ENCODE results near the gene GDAP1L1. TPM values are rescaled to one million over a fixed set of nuclear protein-coding genes. Genes with fewer than 3 reads are reported as not detected.

GDAP1L1 gene
- total and polyA plus RNA-seq, 2 donors (not counting 3 experiments of a cell fraction or from before 2014, with no cell fraction given): not detected

GRCh38 chr20:44302736-44303135 lies 55.6 kb downstream of the GDAP1L1 start:
- H3K9me3 ChIP-seq (replicated peaks; ENCODE audit: control insufficient read depth, insufficient read depth, low read length): no peaks in the 10 kb centered on the region
- H3K36me3 ChIP-seq (ENCODE audit: control insufficient read depth in 2 of 2, extremely low read depth in 1 of 2, insufficient read depth in 2 of 2, low read length in 2 of 2): no peaks in the 10 kb centered on the region
- FAIRE-seq (no peak), DNase-seq (ENCODE audit: low read depth, low spot score) (no peak)
- no peaks in the 10 kb centered on the region for H3K9me1 ChIP-seq (replicated peaks; ENCODE audit: control insufficient read depth, extremely low read depth, insufficient read depth, low read length)
- H3K9ac ChIP-seq (replicated peaks; ENCODE audit: extremely low read depth, insufficient read depth, low read length): no peak overlapping the region
- ChIA-PET POLR2A (no interaction called here), CTCF (interaction anchor here (0.8 to 1.2 kb wide), 3 partner anchors 8 to 186 kb away, joined by 3 read pairs; partner anchors contain the start of gene FITM2)
- no peaks in the 10 kb centered on the region for H3K4me1 ChIP-seq (ENCODE audit: control insufficient read depth, extremely low read depth, insufficient read depth, low read length)
- BruUV-seq (replicated peaks): no TSS peak
- no peak overlapping the region for H3K27ac ChIP-seq (ENCODE audit: insufficient read depth, low read depth, low read length)
- H3K4me2 ChIP-seq (ENCODE audit: insufficient read depth, low read length): no peak overlapping the region
- dilution Hi-C loops (cut with MboI; ENCODE audit: extremely low pct_ligation_motif_present, low sequenced_read_pairs) (no loop called here), intact Hi-C loops (cut with micrococcal nuclease) (no loop called here)
- no peak overlapping the region for H3K4me3 ChIP-seq (replicated peaks in 1 of 3; ENCODE audit: insufficient read depth in 1 of 3, low read depth in 1 of 3, low read length in 3 of 3)
- no peak overlapping the region for H2AFZ ChIP-seq (ENCODE audit: low read depth, low read length)
- TF ChIP-seq EZH2 (IDR thresholded peaks at IDR 0.05; ENCODE audit: borderline replicate concordance, low read depth, low read length, severe bottlenecking) (no peak), POLR2AphosphoS5 (IDR thresholded peaks at IDR 0.05; ENCODE audit: insufficient read depth, low read depth, low read length) (no peak), POLR2A (IDR thresholded peaks at IDR 0.05; ENCODE audit: low read depth, low read length) (no peak), GATA2 (IDR thresholded peaks at IDR 0.05; ENCODE audit: insufficient read depth, insufficient read length, low read depth, low read length) (no peak), FOS (IDR thresholded peaks at IDR 0.05; ENCODE audit: borderline replicate concordance, insufficient read depth, low read length) (no peak), MYC (IDR thresholded peaks at IDR 0.05; ENCODE audit: low read depth, low read length) (no peak), JUN (IDR thresholded peaks at IDR 0.05; ENCODE audit: borderline replicate concordance, insufficient read depth, insufficient read length, low read depth) (no peak)
- TF ChIP-seq, protein P1, sequence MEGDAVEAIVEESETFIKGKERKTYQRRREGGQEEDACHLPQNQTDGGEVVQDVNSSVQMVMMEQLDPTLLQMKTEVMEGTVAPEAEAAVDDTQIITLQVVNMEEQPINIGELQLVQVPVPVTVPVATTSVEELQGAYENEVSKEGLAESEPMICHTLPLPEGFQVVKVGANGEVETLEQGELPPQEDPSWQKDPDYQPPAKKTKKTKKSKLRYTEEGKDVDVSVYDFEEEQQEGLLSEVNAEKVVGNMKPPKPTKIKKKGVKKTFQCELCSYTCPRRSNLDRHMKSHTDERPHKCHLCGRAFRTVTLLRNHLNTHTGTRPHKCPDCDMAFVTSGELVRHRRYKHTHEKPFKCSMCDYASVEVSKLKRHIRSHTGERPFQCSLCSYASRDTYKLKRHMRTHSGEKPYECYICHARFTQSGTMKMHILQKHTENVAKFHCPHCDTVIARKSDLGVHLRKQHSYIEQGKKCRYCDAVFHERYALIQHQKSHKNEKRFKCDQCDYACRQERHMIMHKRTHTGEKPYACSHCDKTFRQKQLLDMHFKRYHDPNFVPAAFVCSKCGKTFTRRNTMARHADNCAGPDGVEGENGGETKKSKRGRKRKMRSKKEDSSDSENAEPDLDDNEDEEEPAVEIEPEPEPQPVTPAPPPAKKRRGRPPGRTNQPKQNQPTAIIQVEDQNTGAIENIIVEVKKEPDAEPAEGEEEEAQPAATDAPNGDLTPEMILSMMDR (IDR thresholded peaks at IDR 0.05; ENCODE audit: extremely low read depth in 1 of 2, insufficient read depth in 1 of 2, low read depth in 1 of 2, low read length in 2 of 2): no peak
- TF ChIP-seq, protein P2, sequence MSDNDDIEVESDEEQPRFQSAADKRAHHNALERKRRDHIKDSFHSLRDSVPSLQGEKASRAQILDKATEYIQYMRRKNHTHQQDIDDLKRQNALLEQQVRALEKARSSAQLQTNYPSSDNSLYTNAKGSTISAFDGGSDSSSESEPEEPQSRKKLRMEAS (IDR thresholded peaks at IDR 0.05; ENCODE audit: insufficient read depth, insufficient read length): no peak
- no peaks in the 10 kb centered on the region for H3K27me3 ChIP-seq (ENCODE audit: control insufficient read depth in 2 of 2, insufficient read depth in 2 of 2, low read length in 2 of 2)
- H4K20me1 ChIP-seq (replicated peaks; ENCODE audit: control insufficient read depth, extremely low read depth, insufficient read depth, low read length): no peaks in the 10 kb centered on the region
- no peaks in the 10 kb centered on the region for H3K79me2 ChIP-seq (ENCODE audit: control insufficient read depth, insufficient read depth, low read length)
